Measurements from ENCODE around the gene TRABD2A. TPM values are rescaled to one million over a fixed set of nuclear protein-coding genes. Genes with fewer than 3 reads are reported as not detected.

The TRABD2A gene
- total RNA-seq, 6 donors from 2014 or later = 2.0 to 22.0 (median 6.2) TPM

GRCh38 chr2:84836215-84836614, 44.7 kb downstream of the TRABD2A start:
- Histone ChIP-seq H3K9me3 (peaks cover 0 to 8% (median 5%) of the 10 kb centered on the region in 4 donors), H3K27me3 (no peaks in the 10 kb centered on the region), H3K27ac (no peak overlapping the region), H3K36me3 (no peaks in the 10 kb centered on the region), H3K4me3 (no peak overlapping the region), H3K4me1 (peaks cover 0 to 10% (median 5%) of the 10 kb centered on the region in 4 donors)
- TF ChIP-seq POLR2AphosphoS5 (IDR thresholded peaks at IDR 0.05) = no peak
- 82 to 84% methylated on average over 2 of the region's 2 CpGs for WGBS, 2 donors
- no peak for DNase-seq
- ATAC-seq (ENCODE audit: low FRiP score in 2 of 2) = no peak

- WGBS, 2 donors = 81 to 90% methylated on average over 12 of the region's 12 CpGs
- H3K27me3 ChIP-seq = no peaks in the 10 kb centered on the region
- no peak for ATAC-seq (ENCODE audit: low FRiP score in 2 of 2)
- DNase-seq = peak in 1 of 2 donors; percentile 35
- TF ChIP-seq POLR2AphosphoS5 (IDR thresholded peaks at IDR 0.05) (no peak), EP300 (IDR thresholded peaks at IDR 0.05) (no peak), POLR2A (IDR thresholded peaks at IDR 0.05) (no peak)
- H3K4me1 ChIP-seq = peaks cover 0 to 10% (median 5%) of the 10 kb centered on the region in 4 donors
- peaks cover 0 to 8% (median 5%) of the 10 kb centered on the region in 4 donors for H3K9me3 ChIP-seq
- H3K36me3 ChIP-seq = no peaks in the 10 kb centered on the region
- peak overlapping the region in 1 of 4 donors; percentile 4 for H3K27ac ChIP-seq
- no peak overlapping the region for H3K4me3 ChIP-seq
Measured at GRCh38 chr2:84833481-84834150, 47.3 kb downstream of the TRABD2A start.

GRCh38 chr2:84832772-84833461, 48.0 kb downstream of the TRABD2A start:
- peak overlapping the region in 3 of 4 donors; percentile 4 to 43 (median 27) for H3K27ac ChIP-seq
- no peak overlapping the region for H3K4me3 ChIP-seq
- H3K9me3 ChIP-seq = peaks cover 0 to 8% (median 5%) of the 10 kb centered on the region in 4 donors
- 45 to 59% methylated on average over 4 to 5 of the region's 5 CpGs for WGBS, 2 donors
- peak; percentile 21 to 70 for ATAC-seq (ENCODE audit: low FRiP score in 2 of 2)
- H3K4me1 ChIP-seq = peaks cover 0 to 10% (median 5%) of the 10 kb centered on the region in 4 donors
- H3K36me3 ChIP-seq = no peaks in the 10 kb centered on the region
- peak in 1 of 2 donors; percentile 52 for DNase-seq
- TF ChIP-seq CTCF (IDR thresholded peaks at IDR 0.05) (no peak), POLR2AphosphoS5 (IDR thresholded peaks at IDR 0.05) (peak in 1 of 2 donors; percentile 7)
- H3K27me3 ChIP-seq = no peaks in the 10 kb centered on the region

- ATAC-seq (ENCODE audit: low FRiP score in 2 of 2) (no peak), DNase-seq (no peak)
- 88 to 92% methylated on average over 10 of the region's 10 CpGs for WGBS, 2 donors
Measured at GRCh38 chr2:84830758-84831500, 50.0 kb downstream of the TRABD2A start.

GRCh38 chr2:84830095-84830494, 50.8 kb downstream of the TRABD2A start:
- no peaks in the 10 kb centered on the region for H3K36me3 ChIP-seq
- H3K9me3 ChIP-seq = no peaks in the 10 kb centered on the region
- peak; percentile 57 to 75 for ATAC-seq (ENCODE audit: low FRiP score in 2 of 2)
- no peaks in the 10 kb centered on the region for H3K27me3 ChIP-seq
- peak in 1 of 2 donors; percentile 63 for DNase-seq
- H3K27ac ChIP-seq = peak overlapping the region in 1 of 4 donors; percentile 7
- WGBS, 2 donors = 57 to 66% methylated on average over 11 of the region's 11 CpGs
- peaks cover 0 to 10% (median 5%) of the 10 kb centered on the region in 4 donors for H3K4me1 ChIP-seq
- H3K4me3 ChIP-seq = no peak overlapping the region
- TF ChIP-seq EP300 (IDR thresholded peaks at IDR 0.05) (no peak), CTCF (IDR thresholded peaks at IDR 0.05) (no peak), POLR2A (IDR thresholded peaks at IDR 0.05) (no peak), POLR2AphosphoS5 (IDR thresholded peaks at IDR 0.05) (no peak)

More at GRCh38 chr2:84830758-84831500, 50.0 kb downstream of the TRABD2A start:
- peaks cover 0 to 10% (median 5%) of the 10 kb centered on the region in 4 donors for H3K4me1 ChIP-seq
- peaks cover 0 to under 1% (median 0%) of the 10 kb centered on the region in 4 donors for H3K9me3 ChIP-seq
- TF ChIP-seq CTCF (IDR thresholded peaks at IDR 0.05) (no peak), EP300 (IDR thresholded peaks at IDR 0.05) (no peak), POLR2A (IDR thresholded peaks at IDR 0.05) (no peak), POLR2AphosphoS5 (IDR thresholded peaks at IDR 0.05) (no peak)
- no peak overlapping the region for H3K4me3 ChIP-seq
- no peaks in the 10 kb centered on the region for H3K36me3 ChIP-seq
- no peaks in the 10 kb centered on the region for H3K27me3 ChIP-seq
- H3K27ac ChIP-seq = peak overlapping the region in 1 of 4 donors; percentile 7
